ENCODE results near the gene RAB37. TPM values are rescaled to one million over a fixed set of nuclear protein-coding genes. Genes with fewer than 3 reads are reported as not detected.

The RAB37 gene
- total RNA-seq, 4 donors from 2014 or later: 0.24 to 3.7 (median 0.43) TPM

GRCh38 chr17:74743755-74744154 lies 6.7 kb downstream of the RAB37 start:
- intact Hi-C loops (cut with DNase I; ENCODE audit: low total_unique reads) (loop anchor here (1.0 to 10.0 kb wide), 3 partner anchors 27 to 211 kb away; no protein-coding TSS in a partner anchor), in situ Hi-C loops (cut with MboI; ENCODE audit: low sequenced_read_pairs in 4 of 4) (loop anchor here in 3 of 4 donors (5.0 to 10.0 kb wide), 2 partner anchors 121 to 129 kb away; partner anchors contain the start of gene FDXR (in 1 of the 3))
- peaks cover 9 to 11% of the 10 kb centered on the region in 2 donors for H3K4me1 ChIP-seq
- DNase-seq (no peak), ATAC-seq (no peak)
- H3K27me3 ChIP-seq: peaks cover 16 to 31% (median 18%) of the 10 kb centered on the region in 3 donors
- H3K9me3 ChIP-seq: no peaks in the 10 kb centered on the region
- no peak overlapping the region for H3K4me3 ChIP-seq
- TF ChIP-seq CTCF (IDR thresholded peaks at IDR 0.05 in 4 of 5, conservative IDR thresholded peaks at IDR 0.05 in 1 of 5): no peak
- no peak for TF ChIP-seq POLR2A (IDR thresholded peaks at IDR 0.05)
- H3K27ac ChIP-seq: no peak overlapping the region
- no peaks in the 10 kb centered on the region for H3K36me3 ChIP-seq

GRCh38 chr17:74744349-74744713 lies 7.3 kb downstream of the RAB37 start:
- in situ Hi-C loops (cut with MboI; ENCODE audit: low sequenced_read_pairs in 4 of 4) (loop anchor here in 3 of 4 donors (5.0 to 10.0 kb wide), 2 partner anchors 120 to 128 kb away; partner anchors contain the start of gene FDXR (in 1 of the 3)), intact Hi-C loops (cut with DNase I; ENCODE audit: low total_unique reads) (loop anchor here (1.0 to 10.0 kb wide), 3 partner anchors 26 to 210 kb away; no protein-coding TSS in a partner anchor)
- DNase-seq (no peak), ATAC-seq (no peak)
- TF ChIP-seq CTCF (IDR thresholded peaks at IDR 0.05 in 4 of 5, conservative IDR thresholded peaks at IDR 0.05 in 1 of 5) (no peak), POLR2A (IDR thresholded peaks at IDR 0.05) (no peak)
- Histone ChIP-seq H3K9me3 (no peaks in the 10 kb centered on the region), H3K27me3 (peaks cover 13 to 25% (median 14%) of the 10 kb centered on the region in 3 donors), H3K4me1 (peaks cover 9 to 11% of the 10 kb centered on the region in 2 donors), H3K27ac (no peak overlapping the region), H3K36me3 (no peaks in the 10 kb centered on the region), H3K4me3 (peak overlapping the region in 1 of 4 donors; percentile 46)

- no peaks in the 10 kb centered on the region for H3K36me3 ChIP-seq
- TF ChIP-seq CTCF (IDR thresholded peaks at IDR 0.05 in 4 of 5, conservative IDR thresholded peaks at IDR 0.05 in 1 of 5): peak; percentile 99 to 100 (median 100)
- TF ChIP-seq POLR2A (IDR thresholded peaks at IDR 0.05): no peak
- peak; percentile 59 to 82 for DNase-seq
- peaks cover 9 to 19% (median 10%) of the 10 kb centered on the region in 3 donors for H3K27me3 ChIP-seq
- intact Hi-C loops (cut with DNase I; ENCODE audit: low total_unique reads) (loop anchor here (1.0 to 10.0 kb wide), 3 partner anchors 25 to 210 kb away; no protein-coding TSS in a partner anchor), in situ Hi-C loops (cut with MboI; ENCODE audit: low sequenced_read_pairs in 4 of 4) (loop anchor here (5.0 to 10.0 kb wide), 2 partner anchors 120 to 127 kb away; partner anchors contain the start of gene FDXR (in 2 of the 4))
- H3K4me1 ChIP-seq: peaks cover 10 to 11% of the 10 kb centered on the region in 2 donors
- peak overlapping the region; percentile 35 to 46 (median 44) for H3K4me3 ChIP-seq
- ATAC-seq: peak; percentile 59 to 61
- no peaks in the 10 kb centered on the region for H3K9me3 ChIP-seq
- peak overlapping the region; percentile 69 to 77 (median 71) for H3K27ac ChIP-seq
Observed at GRCh38 chr17:74744714-74745547, 7.9 kb downstream of the RAB37 start.

- intact Hi-C loops (cut with DNase I; ENCODE audit: low total_unique reads): loop anchor here (10.0 kb wide), 1 partner anchor 209 kb away; no protein-coding TSS in a partner anchor
- no peak for DNase-seq
- Histone ChIP-seq H3K27me3 (peaks cover 1 to 13% (median 4%) of the 10 kb centered on the region in 3 donors), H3K27ac (peak overlapping the region in 1 of 4 donors; percentile 69), H3K9me3 (no peaks in the 10 kb centered on the region), H3K4me3 (no peak overlapping the region), H3K36me3 (no peaks in the 10 kb centered on the region), H3K4me1 (peaks cover 11 to 14% of the 10 kb centered on the region in 2 donors)
- in situ Hi-C loops (cut with MboI; ENCODE audit: low sequenced_read_pairs in 4 of 4): loop anchor here in 3 of 4 donors (5.0 to 10.0 kb wide), 2 partner anchors 119 to 127 kb away; partner anchors contain the start of gene FDXR (in 1 of the 3)
- no peak for TF ChIP-seq POLR2A (IDR thresholded peaks at IDR 0.05)
- ATAC-seq: no peak
Observed at GRCh38 chr17:74745548-74746177, 8.6 kb downstream of the RAB37 start.

Measured in gastrocnemius medialis (tissue), 4 donors.